ENCODE data around the gene DTYMK.

DTYMK gene

GRCh38 chr2:241675885-241676284, 10.7 kb downstream of the DTYMK start:
- Histone ChIP-seq H3K27ac (no peak overlapping the region), H3K36me3 (peaks cover 95% of the 10 kb centered on the region), H3K4me1 (ENCODE audit: control insufficient read depth in 1 of 2, insufficient read depth in 1 of 2, low read depth in 1 of 2, low read length in 1 of 2) (no peaks in the 10 kb centered on the region), H3K4me3 (ENCODE audit: low read depth in 1 of 2, low read length in 1 of 2) (no peak overlapping the region), H3K27me3 (no peaks in the 10 kb centered on the region), H3K9me3 (no peaks in the 10 kb centered on the region)
- TF ChIP-seq CTCF (IDR thresholded peaks at IDR 0.05): no peak

- TF ChIP-seq CTCF (IDR thresholded peaks at IDR 0.05): no peak
- H3K27ac ChIP-seq: no peak overlapping the region
- H3K36me3 ChIP-seq: peaks cover 97% of the 10 kb centered on the region
- H3K4me1 ChIP-seq (ENCODE audit: control insufficient read depth in 1 of 2, insufficient read depth in 1 of 2, low read depth in 1 of 2, low read length in 1 of 2): no peaks in the 10 kb centered on the region
- H3K4me3 ChIP-seq (ENCODE audit: low read depth in 1 of 2, low read length in 1 of 2): no peak overlapping the region
- H3K9me3 ChIP-seq: no peaks in the 10 kb centered on the region
- no peaks in the 10 kb centered on the region for H3K27me3 ChIP-seq
Observed at GRCh38 chr2:241673797-241674725, 12.6 kb downstream of the DTYMK start.

- no peak for TF ChIP-seq CTCF (IDR thresholded peaks at IDR 0.05)
Observed at GRCh38 chr2:241673189-241673663, 13.4 kb downstream of the DTYMK start.

GRCh38 chr2:241672243-241673188, 14.1 kb downstream of the DTYMK start:
- no peak for TF ChIP-seq CTCF (IDR thresholded peaks at IDR 0.05)
- H3K27me3 ChIP-seq: no peaks in the 10 kb centered on the region
- H3K9me3 ChIP-seq: no peaks in the 10 kb centered on the region
- H3K36me3 ChIP-seq: peaks cover 97% of the 10 kb centered on the region
- no peak overlapping the region for H3K4me3 ChIP-seq (ENCODE audit: low read depth in 1 of 2, low read length in 1 of 2)
- no peaks in the 10 kb centered on the region for H3K4me1 ChIP-seq (ENCODE audit: control insufficient read depth in 1 of 2, insufficient read depth in 1 of 2, low read depth in 1 of 2, low read length in 1 of 2)
- H3K27ac ChIP-seq: no peak overlapping the region

More at GRCh38 chr2:241673189-241673663, 13.4 kb downstream of the DTYMK start:
- H3K4me1 ChIP-seq (ENCODE audit: control insufficient read depth in 1 of 2, insufficient read depth in 1 of 2, low read depth in 1 of 2, low read length in 1 of 2): no peaks in the 10 kb centered on the region
- no peaks in the 10 kb centered on the region for H3K9me3 ChIP-seq
- peaks cover 97% of the 10 kb centered on the region for H3K36me3 ChIP-seq
- H3K4me3 ChIP-seq (ENCODE audit: low read depth in 1 of 2, low read length in 1 of 2): no peak overlapping the region
- no peak overlapping the region for H3K27ac ChIP-seq
- no peaks in the 10 kb centered on the region for H3K27me3 ChIP-seq

- no peak for TF ChIP-seq CTCF (IDR thresholded peaks at IDR 0.05)
- Histone ChIP-seq H3K27ac (no peak overlapping the region), H3K9me3 (no peaks in the 10 kb centered on the region), H3K4me1 (ENCODE audit: control insufficient read depth in 1 of 2, insufficient read depth in 1 of 2, low read depth in 1 of 2, low read length in 1 of 2) (no peaks in the 10 kb centered on the region), H3K4me3 (ENCODE audit: low read depth in 1 of 2, low read length in 1 of 2) (no peak overlapping the region), H3K27me3 (no peaks in the 10 kb centered on the region), H3K36me3 (peaks cover 97% of the 10 kb centered on the region)
Observed at GRCh38 chr2:241671457-241672240, 15.0 kb downstream of the DTYMK start.
